Tibial nerve (tissue), 4 donors: ENCODE data around the gene FBN3. TPM values are rescaled to one million over a fixed set of nuclear protein-coding genes. Genes with fewer than 3 reads are reported as not detected.
"Not testable (repeated sequence)": the region's sequence is repeated elsewhere in the genome, so short reads cannot be mapped to it uniquely, and the experiment has no call there.

ENCODE experiments used
- DNase-seq, 2 donors: peaks; one replicate each; pipeline ENCODE4 v3.0.0-alpha.2; 2019; ENCODE audit warnings: low spot score in 2 of 2
- H3K27ac ChIP-seq, 4 donors: fragments of 200-600 bp; sonication (generic) in 3 of 4; one replicate each; pipeline ENCODE4 v1.5.1; 2017 to 2019; ENCODE audit warnings: mild to moderate bottlenecking in 1 of 4
- H3K27me3 ChIP-seq, 2 donors: fragments of 200-600 bp; sonication (generic) in 1 of 2; one replicate each; pipeline versions ENCODE4 v1.5.1 to v1.6.0; 2017 to 2019
- H3K36me3 ChIP-seq, 3 donors: fragments of 200-600 bp; sonication (generic); one replicate each; pipeline ENCODE4 v1.5.1; 2018 to 2019
- H3K4me1 ChIP-seq, 4 donors: fragments of 200-600 bp; sonication (generic) in 3 of 4; one replicate each; pipeline ENCODE4 v1.5.1; 2017 to 2019
- H3K4me3 ChIP-seq, 4 donors: fragments of 200-600 bp; sonication (generic) in 3 of 4; one replicate each; pipeline ENCODE4 v1.5.1; 2017 to 2019; ENCODE audit warnings: mild to moderate bottlenecking in 1 of 4, moderate library complexity in 1 of 4
- H3K9me3 ChIP-seq, 4 donors: fragments of 200-600 bp; sonication (generic) in 3 of 4; one replicate each; pipeline ENCODE4 v1.5.1; 2017 to 2019
- CTCF ChIP-seq, 5 experiments: fragments of 200-600 bp in 3 of 5; fragments of 450-650 bp in 2 of 5; sonication (generic) in 3 of 5; IDR thresholded peaks; one replicate each; pipeline ENCODE4 v1.5.1; 2016 to 2019; ENCODE audit warnings: antibody characterized with exemption in 5 of 5, mild to moderate bottlenecking in 3 of 5, moderate library complexity in 2 of 5
- EP300 ChIP-seq, 2 donors: sonication (generic); formaldehyde crosslinking; IDR thresholded peaks; one replicate each; pipeline ENCODE4 v1.6.1; 2017; ENCODE audit warnings: antibody characterized with exemption in 2 of 2, mild to moderate bottlenecking in 1 of 2
- POLR2A ChIP-seq, 2 donors: fragments of 450-650 bp; IDR thresholded peaks; one replicate each; pipeline ENCODE4 v1.6.1; 2017; ENCODE audit warnings: antibody characterized with exemption in 2 of 2, mild to moderate bottlenecking in 2 of 2, moderate library complexity in 2 of 2
- WGBS, 2 donors: methylation state at CpG; one replicate each; pipeline ENCODE4 v1.1.5; 2018; 5-methylcytosine and 5-hydroxymethylcytosine counted together
- total RNA-seq, 4 donors: library from RNA; depleted of rRNA; stranded (reverse); fragments of >200 nt; gene quantifications; one replicate each; pipeline ENCODE4 v1.1.0, GENCODE V29; 2016

The FBN3 gene
- total RNA-seq, 4 donors from 2014 or later = 0.20 to 2.5 TPM; not detected in 2

- no peak for TF ChIP-seq EP300 (IDR thresholded peaks at IDR 0.05)
- no peak for TF ChIP-seq POLR2A (IDR thresholded peaks at IDR 0.05)
- TF ChIP-seq CTCF (IDR thresholded peaks at IDR 0.05) = no peak
These were observed 5.9 kb upstream of the FBN3 start for GRCh38 chr19:8155318-8155717.

GRCh38 chr19:8154014-8154413 is 4.6 kb upstream of the FBN3 start:
- H3K27ac ChIP-seq = peak overlapping the region in 1 of 4 donors; percentile 72
- TF ChIP-seq CTCF (IDR thresholded peaks at IDR 0.05) = peak in 1 of 5 experiments; percentile 14
- DNase-seq, H3K4me3 ChIP-seq, H3K9me3 ChIP-seq, H3K36me3 ChIP-seq: not testable (repeated sequence)
- peaks cover 0 to 24% (median 16%) of the 10 kb centered on the region in 4 donors for H3K4me1 ChIP-seq
- peaks cover 0 to 11% of the 10 kb centered on the region in 2 donors for H3K27me3 ChIP-seq
- WGBS, 2 donors = 51 to 53% methylated on average over 10 of the region's 10 CpGs

More at GRCh38 chr19:8155318-8155717, 5.9 kb upstream of the FBN3 start:
- no peaks in the 10 kb centered on the region for H3K9me3 ChIP-seq
- peaks cover 0 to 16% (median 11%) of the 10 kb centered on the region in 4 donors for H3K4me1 ChIP-seq
- H3K27me3 ChIP-seq = no peaks in the 10 kb centered on the region
- peak overlapping the region in 3 of 4 donors; percentile 40 to 73 (median 72) for H3K27ac ChIP-seq
- H3K36me3 ChIP-seq = no peaks in the 10 kb centered on the region
- no peak for DNase-seq
- 48% methylated on average over 2 of the region's 2 CpGs for WGBS, 2 donors
- H3K4me3 ChIP-seq = no peak overlapping the region

- no peak overlapping the region for H3K4me3 ChIP-seq
- peaks cover 0 to 34% of the 10 kb centered on the region in 2 donors for H3K27me3 ChIP-seq
- peaks cover 0 to 36% (median 21%) of the 10 kb centered on the region in 4 donors for H3K4me1 ChIP-seq
- H3K27ac ChIP-seq = no peak overlapping the region
- no peak for DNase-seq
- H3K36me3 ChIP-seq = no peaks in the 10 kb centered on the region
- no peaks in the 10 kb centered on the region for H3K9me3 ChIP-seq
- TF ChIP-seq EP300 (IDR thresholded peaks at IDR 0.05) (no peak), CTCF (IDR thresholded peaks at IDR 0.05) (no peak), POLR2A (IDR thresholded peaks at IDR 0.05) (no peak)
- 58 to 63% methylated on average over 5 of the region's 5 CpGs for WGBS, 2 donors
These were observed 2.3 kb upstream of the FBN3 start for GRCh38 chr19:8151767-8152035.

- peaks cover 0 to 36% (median 21%) of the 10 kb centered on the region in 4 donors for H3K4me1 ChIP-seq
- TF ChIP-seq EP300 (IDR thresholded peaks at IDR 0.05) (no peak), CTCF (IDR thresholded peaks at IDR 0.05) (no peak), POLR2A (IDR thresholded peaks at IDR 0.05) (no peak)
- H3K27me3 ChIP-seq = peaks cover 0 to 39% of the 10 kb centered on the region in 2 donors
- 86 to 87% methylated on average over 15 of the region's 15 CpGs for WGBS, 2 donors
- H3K9me3 ChIP-seq = no peaks in the 10 kb centered on the region
- H3K36me3 ChIP-seq = no peaks in the 10 kb centered on the region
- DNase-seq = no peak
- no peak overlapping the region for H3K4me3 ChIP-seq
- H3K27ac ChIP-seq = no peak overlapping the region
These were observed 1.8 kb upstream of the FBN3 start for GRCh38 chr19:8150998-8151766.

- no peaks in the 10 kb centered on the region for H3K9me3 ChIP-seq
- H3K36me3 ChIP-seq = no peaks in the 10 kb centered on the region
- no peak for TF ChIP-seq EP300 (IDR thresholded peaks at IDR 0.05)
- no peak for TF ChIP-seq POLR2A (IDR thresholded peaks at IDR 0.05)
- TF ChIP-seq CTCF (IDR thresholded peaks at IDR 0.05) = no peak
- 89 to 91% methylated on average over 6 of the region's 6 CpGs for WGBS, 2 donors
- peaks cover 0 to 41% of the 10 kb centered on the region in 2 donors for H3K27me3 ChIP-seq
- H3K4me1 ChIP-seq = peaks cover 0 to 35% (median 20%) of the 10 kb centered on the region in 4 donors
- no peak overlapping the region for H3K27ac ChIP-seq
- H3K4me3 ChIP-seq = no peak overlapping the region
- DNase-seq = no peak
These were observed 930 bp upstream of the FBN3 start for GRCh38 chr19:8150178-8150865.
